ENCODE results near the gene SMIM38. TPM values are rescaled to one million over a fixed set of nuclear protein-coding genes. Genes with fewer than 3 reads are reported as not detected.

Gene SMIM38
- total and polyA plus RNA-seq, 2 donors (not counting 1 experiment from before 2014, with no cell fraction given), result 1.2 to 1.6 TPM

- no peak for ATAC-seq (ENCODE audit: low read depth)
- Histone ChIP-seq H3K9ac (ENCODE audit: low read length) (no peak overlapping the region), H2AFZ (ENCODE audit: insufficient read depth, low read depth, low read length, poor library complexity, severe bottlenecking) (no peak overlapping the region), H3K27me3 (replicated peaks in 1 of 4; ENCODE audit: control extremely low read depth in 1 of 4, control insufficient read depth in 3 of 4, insufficient read depth in 4 of 4, low read length in 3 of 4) (peaks cover 0 to 13% (median 0%) of the 10 kb centered on the region in 4 experiments), H3K9me3 (ENCODE audit: control extremely low read depth in 1 of 3, control insufficient read depth in 2 of 3, insufficient read depth in 1 of 3, low read length in 2 of 3) (no peaks in the 10 kb centered on the region), H3K4me3 (ENCODE audit: control extremely low read depth in 1 of 5, extremely low read depth in 1 of 5, insufficient read depth in 1 of 5, low read depth in 2 of 5, low read length in 4 of 5) (no peak overlapping the region), H3K4me2 (replicated peaks; ENCODE audit: low read depth, low read length, poor library complexity, severe bottlenecking) (no peak overlapping the region), H3K27ac (ENCODE audit: low read length in 2 of 2) (no peak overlapping the region), H3K36me3 (replicated peaks in 1 of 2; ENCODE audit: control extremely low read depth in 1 of 2, control insufficient read depth in 1 of 2, extremely low read depth in 1 of 2, insufficient read depth in 2 of 2, low read length in 1 of 2) (no peaks in the 10 kb centered on the region), H4K20me1 (ENCODE audit: control insufficient read depth, insufficient read depth, low read length, poor library complexity, severe bottlenecking) (no peaks in the 10 kb centered on the region), H3K79me2 (ENCODE audit: control insufficient read depth, insufficient read depth, low read length) (no peaks in the 10 kb centered on the region), H3K4me1 (ENCODE audit: control insufficient read depth in 2 of 2, insufficient read depth in 2 of 2, low read length in 2 of 2) (peaks cover 0 to 3% of the 10 kb centered on the region in 2 donors)
- no peak for DNase-seq
- no peak overlapping the region for H3K27ac Mint-ChIP-seq
- no peaks in the 10 kb centered on the region for H3K9me3 Mint-ChIP-seq (ENCODE audit: insufficient read depth)
- intact Hi-C loops (cut with micrococcal nuclease), result no loop called here
- POLR2A ChIA-PET, result no interaction called here
- H3K27me3 Mint-ChIP-seq, result peaks cover 8% of the 10 kb centered on the region
- peaks cover 10% of the 10 kb centered on the region for H3K4me1 Mint-ChIP-seq
- CTCF ChIA-PET, result no interaction called here
- TF ChIP-seq, protein P1, sequence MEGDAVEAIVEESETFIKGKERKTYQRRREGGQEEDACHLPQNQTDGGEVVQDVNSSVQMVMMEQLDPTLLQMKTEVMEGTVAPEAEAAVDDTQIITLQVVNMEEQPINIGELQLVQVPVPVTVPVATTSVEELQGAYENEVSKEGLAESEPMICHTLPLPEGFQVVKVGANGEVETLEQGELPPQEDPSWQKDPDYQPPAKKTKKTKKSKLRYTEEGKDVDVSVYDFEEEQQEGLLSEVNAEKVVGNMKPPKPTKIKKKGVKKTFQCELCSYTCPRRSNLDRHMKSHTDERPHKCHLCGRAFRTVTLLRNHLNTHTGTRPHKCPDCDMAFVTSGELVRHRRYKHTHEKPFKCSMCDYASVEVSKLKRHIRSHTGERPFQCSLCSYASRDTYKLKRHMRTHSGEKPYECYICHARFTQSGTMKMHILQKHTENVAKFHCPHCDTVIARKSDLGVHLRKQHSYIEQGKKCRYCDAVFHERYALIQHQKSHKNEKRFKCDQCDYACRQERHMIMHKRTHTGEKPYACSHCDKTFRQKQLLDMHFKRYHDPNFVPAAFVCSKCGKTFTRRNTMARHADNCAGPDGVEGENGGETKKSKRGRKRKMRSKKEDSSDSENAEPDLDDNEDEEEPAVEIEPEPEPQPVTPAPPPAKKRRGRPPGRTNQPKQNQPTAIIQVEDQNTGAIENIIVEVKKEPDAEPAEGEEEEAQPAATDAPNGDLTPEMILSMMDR (IDR thresholded peaks at IDR 0.05), result no peak
- TF ChIP-seq EZH2 (IDR thresholded peaks at IDR 0.05; ENCODE audit: borderline replicate concordance, insufficient read depth, low read depth, low read length, poor library complexity, severe bottlenecking), result no peak
- 78% methylated on average over 13 of the region's 13 CpGs for WGBS (ENCODE audit: insufficient coverage)
- H3K4me3 Mint-ChIP-seq, result peak overlapping the region; percentile 30
Measured at GRCh38 chr11:69156235-69156639, 502 bp downstream of the SMIM38 start.

DNA sequence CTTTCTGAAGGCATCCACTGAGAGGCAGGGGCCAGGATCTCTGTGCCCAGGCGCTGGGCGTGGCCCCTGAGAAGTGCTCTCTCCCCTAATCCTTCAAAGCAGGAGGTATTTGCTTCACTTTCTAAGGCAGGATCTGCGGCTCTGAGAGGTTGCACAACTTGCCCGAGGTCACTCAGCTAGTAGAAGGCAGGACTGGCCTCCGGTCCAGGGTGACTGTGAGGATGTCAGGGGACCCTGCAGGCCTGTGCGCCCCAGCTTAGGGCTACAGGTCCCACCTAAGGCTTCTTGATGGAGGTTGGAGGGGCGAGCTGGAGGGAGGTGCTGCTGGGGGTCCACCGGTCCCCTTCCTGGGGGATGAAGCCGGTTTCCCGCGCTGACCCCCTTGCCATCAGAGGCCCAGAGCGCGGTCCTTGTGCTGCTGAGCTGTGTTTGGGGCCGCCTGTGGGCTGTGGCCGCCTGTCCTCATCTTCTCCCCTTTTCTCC is 979 bp downstream of the SMIM38 start:
- Histone ChIP-seq H2AFZ (ENCODE audit: insufficient read depth, low read depth, low read length, poor library complexity, severe bottlenecking) (no peak overlapping the region), H3K36me3 (replicated peaks in 1 of 2; ENCODE audit: control extremely low read depth in 1 of 2, control insufficient read depth in 1 of 2, extremely low read depth in 1 of 2, insufficient read depth in 2 of 2, low read length in 1 of 2) (no peaks in the 10 kb centered on the region), H3K4me3 (ENCODE audit: control extremely low read depth in 1 of 5, extremely low read depth in 1 of 5, insufficient read depth in 1 of 5, low read depth in 2 of 5, low read length in 4 of 5) (no peak overlapping the region), H3K4me2 (replicated peaks; ENCODE audit: low read depth, low read length, poor library complexity, severe bottlenecking) (no peak overlapping the region), H3K9ac (ENCODE audit: low read length) (no peak overlapping the region), H3K79me2 (ENCODE audit: control insufficient read depth, insufficient read depth, low read length) (no peaks in the 10 kb centered on the region), H3K9me3 (ENCODE audit: control extremely low read depth in 1 of 3, control insufficient read depth in 2 of 3, insufficient read depth in 1 of 3, low read length in 2 of 3) (no peaks in the 10 kb centered on the region), H4K20me1 (ENCODE audit: control insufficient read depth, insufficient read depth, low read length, poor library complexity, severe bottlenecking) (no peaks in the 10 kb centered on the region), H3K27ac (ENCODE audit: low read length in 2 of 2) (no peak overlapping the region), H3K4me1 (ENCODE audit: control insufficient read depth in 2 of 2, insufficient read depth in 2 of 2, low read length in 2 of 2) (peaks cover 0 to 3% of the 10 kb centered on the region in 2 donors), H3K27me3 (replicated peaks in 1 of 4; ENCODE audit: control extremely low read depth in 1 of 4, control insufficient read depth in 3 of 4, insufficient read depth in 4 of 4, low read length in 3 of 4) (peaks cover 0 to 13% (median 0%) of the 10 kb centered on the region in 4 experiments)
- 92% methylated on average over 13 of the region's 15 CpGs for WGBS (ENCODE audit: insufficient coverage)
- peak overlapping the region; percentile 23 for H3K4me3 Mint-ChIP-seq
- DNase-seq (no peak), ATAC-seq (ENCODE audit: low read depth) (no peak)
- no peak overlapping the region for H3K27ac Mint-ChIP-seq
- intact Hi-C loops (cut with micrococcal nuclease), result no loop called here
- H3K9me3 Mint-ChIP-seq (ENCODE audit: insufficient read depth), result no peaks in the 10 kb centered on the region
- POLR2A ChIA-PET, result no interaction called here
- TF ChIP-seq EZH2 (IDR thresholded peaks at IDR 0.05; ENCODE audit: borderline replicate concordance, insufficient read depth, low read depth, low read length, poor library complexity, severe bottlenecking), result no peak
- TF ChIP-seq, protein P1 (IDR thresholded peaks at IDR 0.05), result no peak
- CTCF ChIA-PET, result no interaction called here
- H3K27me3 Mint-ChIP-seq, result peaks cover 8% of the 10 kb centered on the region
- peaks cover 10% of the 10 kb centered on the region for H3K4me1 Mint-ChIP-seq

All from B cell (primary cell).